Measurements from ENCODE around the gene RASSF7.
A peak's percentile ranks its signal among the peaks of the same experiment; 100 is the strongest.
"Not testable (repeated sequence)": the region's sequence is repeated elsewhere in the genome, so short reads cannot be mapped to it uniquely, and the experiment has no call there.

RASSF7 gene, protein sequence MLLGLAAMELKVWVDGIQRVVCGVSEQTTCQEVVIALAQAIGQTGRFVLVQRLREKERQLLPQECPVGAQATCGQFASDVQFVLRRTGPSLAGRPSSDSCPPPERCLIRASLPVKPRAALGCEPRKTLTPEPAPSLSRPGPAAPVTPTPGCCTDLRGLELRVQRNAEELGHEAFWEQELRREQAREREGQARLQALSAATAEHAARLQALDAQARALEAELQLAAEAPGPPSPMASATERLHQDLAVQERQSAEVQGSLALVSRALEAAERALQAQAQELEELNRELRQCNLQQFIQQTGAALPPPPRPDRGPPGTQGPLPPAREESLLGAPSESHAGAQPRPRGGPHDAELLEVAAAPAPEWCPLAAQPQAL

GRCh38 chr11:560305-561147, at the start of gene RASSF7, which contains the start of gene LMNTD2:
TSS of gene RASSF7 (plus strand) at chr11:560970. CDS start at chr11:561769, 799 bp downstream.
TSS of gene LMNTD2 (minus strand) at chr11:560738. CDS start at chr11:560716, 22 bp downstream.
- DNase-seq (ENCODE audit: low spot score): peak; percentile 85

DNA sequence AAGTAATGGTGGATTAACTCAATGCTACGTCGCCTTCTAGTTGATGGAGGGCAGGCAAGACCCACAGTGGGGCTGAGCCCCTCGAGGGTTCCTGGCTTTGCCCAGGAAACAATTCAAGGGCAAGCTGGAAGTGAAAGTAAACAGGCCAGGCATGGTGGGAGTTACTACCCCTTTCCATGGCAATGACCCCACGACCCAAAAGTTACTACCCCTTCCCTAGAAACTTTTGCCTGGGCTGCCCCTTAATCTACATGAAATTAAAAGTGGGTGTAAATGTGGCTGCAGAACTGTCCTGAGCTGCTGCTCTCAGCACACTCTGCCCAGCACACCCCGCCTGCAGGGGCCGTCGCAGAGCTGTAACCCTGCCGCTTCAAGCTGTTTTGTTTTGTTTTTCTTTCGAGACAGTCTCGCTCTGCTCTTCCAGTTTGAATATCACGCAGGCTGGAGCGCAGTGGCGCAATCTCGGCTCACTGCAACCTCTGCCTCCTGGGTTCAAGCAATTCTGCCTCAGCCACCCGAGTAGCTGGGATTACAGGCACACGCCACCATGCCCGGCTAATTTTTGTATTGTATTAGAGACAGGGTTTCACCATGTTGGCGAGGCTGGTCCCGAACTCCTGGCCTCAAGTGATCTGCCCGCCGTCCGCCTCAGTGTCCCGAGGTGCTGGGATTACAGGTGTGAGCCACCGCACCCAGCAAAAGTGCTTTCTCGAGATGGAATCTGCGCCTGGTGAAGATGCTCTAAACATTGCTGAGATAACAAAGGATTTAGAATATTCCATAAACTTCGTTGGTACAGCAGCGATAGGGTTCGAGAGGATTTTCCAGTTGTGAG, 47.8 kb upstream of the RASSF7 start:
- DNase-seq (ENCODE audit: low spot score): no peak

DNA sequence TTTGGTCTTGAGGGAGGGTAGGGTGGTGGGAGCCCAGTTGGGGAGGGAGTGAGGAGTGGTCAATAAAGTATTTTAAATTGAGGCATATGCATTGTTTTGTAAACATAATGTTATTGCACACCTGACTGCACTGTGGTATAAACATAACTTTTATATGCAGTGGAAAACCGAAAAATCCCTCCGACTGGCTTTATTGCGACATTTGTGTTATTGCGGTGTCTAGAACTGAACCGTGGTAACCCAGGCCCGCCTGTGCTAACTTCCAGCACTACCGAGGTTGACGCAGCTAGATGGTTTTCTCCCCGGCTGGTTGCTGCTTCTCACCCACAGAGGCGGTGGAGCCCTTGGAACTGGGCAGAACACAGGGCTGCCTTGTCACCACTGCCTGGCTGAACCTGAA, 46.2 kb upstream of the RASSF7 start:
- no peak for DNase-seq (ENCODE audit: low spot score)

- DNase-seq (ENCODE audit: low spot score): no peak
These were observed 45.6 kb upstream of the RASSF7 start for GRCh38 chr11:515131-515530.

DNA sequence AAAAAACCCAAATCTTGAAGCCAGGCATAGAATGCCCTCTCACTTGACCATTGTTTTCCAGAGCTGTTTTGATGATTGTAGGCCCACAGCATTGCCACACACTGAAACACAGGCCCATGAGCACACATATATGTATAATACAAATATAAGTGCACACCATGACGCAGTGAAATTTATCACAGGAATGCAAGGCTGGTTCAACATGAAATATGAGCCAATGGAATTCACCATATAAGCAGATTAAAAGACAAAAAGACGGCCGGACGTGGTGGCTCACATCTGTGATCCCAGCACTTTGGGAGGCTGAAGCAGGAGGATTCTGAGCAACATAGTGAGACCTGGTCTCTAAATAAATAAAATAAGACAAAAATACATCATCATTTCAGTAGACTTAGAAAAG, 44.4 kb upstream of the RASSF7 start:
- no peak for DNase-seq (ENCODE audit: low spot score)

DNA sequence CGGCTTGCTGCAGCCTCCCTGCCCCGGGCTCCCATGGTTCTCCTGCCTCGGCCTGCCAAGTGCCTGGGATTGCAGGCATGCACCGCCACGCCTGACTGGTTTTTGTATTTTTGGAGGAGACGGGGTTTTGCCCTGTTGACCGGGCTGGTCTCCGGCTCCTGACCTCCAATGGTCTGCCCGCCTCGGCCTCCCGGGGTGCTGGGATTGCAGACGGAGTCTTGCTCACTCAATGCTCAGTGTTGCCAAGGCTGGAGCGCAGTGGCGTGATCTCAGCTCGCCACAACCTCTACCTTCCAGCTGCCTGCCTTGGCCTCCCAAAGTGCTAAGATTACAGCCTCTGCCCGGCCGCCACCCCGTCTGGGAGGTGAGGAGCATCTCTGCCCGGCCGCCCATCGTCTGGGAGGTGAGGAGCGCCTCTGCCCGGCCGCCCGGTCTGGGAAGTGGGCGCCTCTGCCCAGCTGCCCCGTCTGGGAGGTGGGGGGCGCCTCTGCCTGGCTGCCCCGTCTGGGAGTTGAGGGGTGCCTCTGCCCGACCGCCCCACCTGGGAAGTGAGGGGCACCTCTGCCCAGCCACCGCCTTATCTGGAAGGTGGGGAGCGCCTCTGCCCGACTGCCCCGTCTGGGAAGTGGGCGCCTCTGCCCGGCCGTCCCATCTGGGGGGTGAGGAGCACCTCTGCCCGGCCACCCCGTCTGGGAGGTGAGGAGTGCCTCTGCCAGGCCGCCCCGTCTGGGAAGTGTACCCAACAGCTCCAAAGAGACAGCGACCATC, 43.7 kb upstream of the RASSF7 start:
- DNase-seq (ENCODE audit: low spot score): not testable (repeated sequence)

GRCh38 chr11:518463-519202, 42.1 kb upstream of the RASSF7 start:
- DNase-seq (ENCODE audit: low spot score): peak; percentile 80

- no peak for DNase-seq (ENCODE audit: low spot score)
These were observed 40.2 kb upstream of the RASSF7 start for GRCh38 chr11:520428-521176.

DNA sequence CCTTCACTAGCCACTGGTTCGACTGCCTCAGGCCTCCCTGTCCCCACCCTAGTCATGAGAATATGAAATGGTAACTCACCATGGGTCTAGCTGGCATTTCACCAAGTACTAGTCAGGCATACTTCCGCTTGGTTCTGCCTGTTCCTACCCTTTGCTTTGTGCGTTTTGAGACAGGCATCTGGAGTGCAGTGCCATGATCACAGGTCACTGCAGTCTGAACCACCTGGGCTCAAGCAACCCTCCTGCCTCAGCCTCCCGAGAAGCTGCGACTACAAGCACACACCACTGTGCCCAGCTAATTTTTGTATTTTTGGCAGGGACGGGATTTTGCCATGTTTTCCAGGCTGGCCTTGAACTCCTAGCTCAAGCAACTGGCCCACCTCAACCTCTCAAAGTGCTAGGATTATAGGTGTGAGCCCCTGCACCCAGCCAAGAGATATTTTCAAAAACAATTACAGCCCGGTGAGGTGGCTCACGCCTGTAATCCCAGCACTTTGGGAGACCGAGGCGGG, 39.5 kb upstream of the RASSF7 start:
- no peak for DNase-seq (ENCODE audit: low spot score)

GRCh38 chr11:526192-526591, 34.6 kb upstream of the RASSF7 start:
- no peak for DNase-seq (ENCODE audit: low spot score)

GRCh38 chr11:528166-528814, 32.5 kb upstream of the RASSF7 start:
- no peak for DNase-seq (ENCODE audit: low spot score)

- no peak for DNase-seq (ENCODE audit: low spot score)
These were observed 31.7 kb upstream of the RASSF7 start for GRCh38 chr11:528815-529727.

GRCh38 chr11:529728-530411, 30.9 kb upstream of the RASSF7 start:
- no peak for DNase-seq (ENCODE audit: low spot score)

DNA sequence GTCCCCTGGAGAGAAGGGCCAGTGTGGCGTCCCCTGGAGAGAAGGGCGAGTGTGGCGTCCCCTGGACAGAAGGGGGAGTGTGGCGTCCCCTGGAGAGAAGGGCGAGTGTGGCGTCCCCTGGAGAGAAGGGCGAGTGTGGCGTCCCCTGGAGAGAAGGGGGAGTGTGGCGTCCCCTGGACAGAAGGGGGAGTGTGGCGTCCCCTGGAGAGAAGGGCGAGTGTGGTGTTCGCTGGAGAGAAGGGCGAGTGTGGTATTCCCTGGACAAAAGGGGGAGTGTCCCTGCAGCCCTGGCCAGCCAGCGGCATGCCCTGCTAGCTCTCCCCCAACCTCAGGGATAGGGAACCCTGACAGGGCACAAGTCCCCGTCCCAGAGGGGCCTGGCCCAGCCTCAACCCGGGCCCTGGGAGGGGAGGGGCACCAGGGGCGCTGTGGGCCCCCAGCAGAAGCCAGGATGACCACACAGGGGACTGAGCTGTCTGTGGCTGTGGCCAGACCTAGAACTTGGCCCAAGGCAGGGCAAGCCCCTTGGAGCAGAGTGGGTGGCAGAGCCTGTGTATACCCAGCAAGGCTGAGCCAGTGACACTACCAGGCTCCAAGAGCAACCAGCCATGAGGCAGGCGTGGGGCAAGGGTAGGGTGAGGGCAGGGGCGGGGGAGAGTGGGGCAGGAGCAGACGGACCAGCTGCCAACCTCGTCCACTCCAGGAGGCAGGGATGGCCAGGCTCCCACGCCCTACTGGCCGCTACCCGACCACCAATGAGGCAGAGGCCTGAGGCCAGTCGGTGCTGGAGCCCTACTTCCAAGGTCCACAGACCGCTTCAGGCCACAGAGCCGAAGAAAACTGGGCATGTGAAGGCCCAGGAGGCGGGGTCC, 29.6 kb upstream of the RASSF7 start:
- DNase-seq (ENCODE audit: low spot score): no peak

- no peak for DNase-seq (ENCODE audit: low spot score)
These were observed 28.7 kb upstream of the RASSF7 start for GRCh38 chr11:531919-532526.

DNA sequence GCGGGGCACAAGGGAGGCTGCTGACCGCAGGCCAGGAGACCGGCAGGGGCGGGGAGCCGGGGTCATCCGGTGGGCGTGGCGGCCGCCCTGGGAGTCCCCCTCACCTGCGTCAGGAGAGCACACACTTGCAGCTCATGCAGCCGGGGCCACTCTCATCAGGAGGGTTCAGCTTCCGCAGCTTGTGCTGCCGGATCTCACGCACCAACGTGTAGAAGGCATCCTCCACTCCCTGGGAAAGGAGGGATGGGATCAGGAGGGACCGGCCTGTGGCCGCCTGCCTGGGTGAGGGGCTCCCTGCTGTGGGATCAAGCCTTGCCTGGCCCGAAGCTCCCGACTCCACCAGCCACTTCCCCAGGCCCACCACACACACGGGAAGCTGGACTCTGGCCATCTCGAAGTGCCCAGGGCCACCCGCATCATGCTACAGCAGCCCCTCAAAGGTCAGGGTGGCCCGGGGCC, 28.2 kb upstream of the RASSF7 start:
- DNase-seq (ENCODE audit: low spot score): no peak
